SJCRH30 (cell line): ENCODE data around the gene ANKRD45. TPM values are rescaled to one million over a fixed set of nuclear protein-coding genes. Genes with fewer than 3 reads are reported as not detected.
"Not testable (repeated sequence)": the region's sequence is repeated elsewhere in the genome, so short reads cannot be mapped to it uniquely, and the experiment has no call there.

ENCODE experiments used
- DNase-seq, 2 experiments: peaks; one replicate each; pipeline ENCODE4 v3.0.0-alpha.2; 2015 to 2020
- H3K27ac ChIP-seq: fragments of 250-450 bp; sonication (Bioruptor Pico); 2 replicates; pipeline ENCODE4 v1.5.1; 2020; ENCODE audit warnings: mild to moderate bottlenecking, moderate library complexity
- H3K27me3 ChIP-seq: fragments of 250-450 bp; sonication (Bioruptor Pico); 2 replicates; pipeline ENCODE4 v1.5.1; 2020; ENCODE audit warnings: mild to moderate bottlenecking, moderate library complexity
- H3K36me3 ChIP-seq: fragments of 250-450 bp; sonication (Bioruptor Pico); 2 replicates; pipeline ENCODE4 v1.5.1; 2020; ENCODE audit warnings: mild to moderate bottlenecking, moderate library complexity
- H3K4me1 ChIP-seq: fragments of 250-450 bp; sonication (Bioruptor Pico); 2 replicates; pipeline ENCODE4 v1.5.1; 2020; ENCODE audit warnings: mild to moderate bottlenecking, moderate library complexity
- H3K4me3 ChIP-seq: fragments of 250-450 bp; sonication (Bioruptor Pico); 2 replicates; pipeline ENCODE4 v1.5.1; 2020; ENCODE audit warnings: mild to moderate bottlenecking, moderate library complexity
- H3K9me3 ChIP-seq: fragments of 250-450 bp; sonication (Bioruptor Pico); replicated peaks from 2 replicates; pipeline ENCODE4 v1.5.1; 2020; ENCODE audit warnings: mild to moderate bottlenecking, moderate library complexity
- total RNA-seq: library from RNA; depleted of rRNA; stranded (reverse); fragments of >200 nt; shearing (Covaris generic); gene quantifications from 2 replicates; pipeline ENCODE4 v1.2.3, GENCODE V29; 2014

Gene ANKRD45
- total RNA-seq, 1 experiment from 2014 or later: not detected

DNA sequence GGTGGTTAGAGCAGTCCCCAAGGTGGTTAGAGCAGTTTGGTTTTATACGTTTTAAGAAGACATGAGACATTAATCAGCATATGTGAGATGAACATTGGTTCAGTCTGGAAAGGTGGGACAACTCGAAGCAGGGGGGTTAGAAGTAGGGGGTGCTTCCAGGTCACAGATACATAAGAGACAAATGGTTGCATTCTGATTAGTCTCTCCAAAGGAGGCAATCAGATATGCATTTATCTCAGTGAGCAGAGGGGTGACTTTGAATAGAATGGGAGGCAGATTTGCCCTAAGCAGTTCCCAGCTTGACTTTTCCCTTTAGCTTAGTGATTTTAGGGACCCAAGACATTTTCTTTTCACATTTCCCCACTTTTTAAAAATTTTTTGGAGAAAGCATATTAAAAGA is 4.8 kb upstream of the ANKRD45 start:
- not testable (repeated sequence) for H3K4me1 ChIP-seq, H3K9me3 ChIP-seq, H3K36me3 ChIP-seq, H3K4me3 ChIP-seq, H3K27me3 ChIP-seq, DNase-seq, H3K27ac ChIP-seq

DNA sequence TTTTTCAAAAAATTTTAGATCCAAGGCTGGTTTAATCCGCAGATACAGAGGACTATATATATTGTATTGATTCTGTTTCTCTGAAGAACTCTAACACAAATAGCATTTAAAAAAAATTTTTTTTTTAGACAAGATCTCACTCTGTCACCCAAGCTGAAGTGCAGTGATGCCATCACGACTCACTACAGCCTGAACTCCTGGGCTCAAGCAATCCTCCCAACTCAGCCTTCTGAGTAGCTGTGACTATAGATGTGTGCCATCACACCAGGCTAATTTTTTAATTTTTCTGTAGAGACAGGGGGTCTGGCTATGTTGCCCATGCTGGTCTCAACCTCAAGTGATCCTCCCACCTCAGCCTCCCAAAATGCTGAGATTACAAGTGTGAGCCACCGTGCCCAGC is 3.0 kb downstream of the ANKRD45 start:
- Histone ChIP-seq H3K4me3 (no peak overlapping the region), H3K36me3 (no peaks in the 10 kb centered on the region), H3K4me1 (no peaks in the 10 kb centered on the region), H3K27me3 (no peaks in the 10 kb centered on the region), H3K27ac (no peak overlapping the region), H3K9me3 (no peaks in the 10 kb centered on the region)
- no peak for DNase-seq

GRCh38 chr1:173663159-173663558 is 6.5 kb downstream of the ANKRD45 start:
- no peaks in the 10 kb centered on the region for H3K4me1 ChIP-seq
- H3K9me3 ChIP-seq: no peaks in the 10 kb centered on the region
- DNase-seq: no peak
- no peaks in the 10 kb centered on the region for H3K27me3 ChIP-seq
- no peaks in the 10 kb centered on the region for H3K36me3 ChIP-seq
- H3K4me3 ChIP-seq: no peak overlapping the region
- H3K27ac ChIP-seq: no peak overlapping the region

GRCh38 chr1:173661763-173662162 is 7.9 kb downstream of the ANKRD45 start:
- Histone ChIP-seq H3K27me3 (no peaks in the 10 kb centered on the region), H3K4me1 (no peaks in the 10 kb centered on the region), H3K4me3 (no peak overlapping the region), H3K36me3 (no peaks in the 10 kb centered on the region), H3K27ac (no peak overlapping the region), H3K9me3 (no peaks in the 10 kb centered on the region)
- no peak for DNase-seq

DNA sequence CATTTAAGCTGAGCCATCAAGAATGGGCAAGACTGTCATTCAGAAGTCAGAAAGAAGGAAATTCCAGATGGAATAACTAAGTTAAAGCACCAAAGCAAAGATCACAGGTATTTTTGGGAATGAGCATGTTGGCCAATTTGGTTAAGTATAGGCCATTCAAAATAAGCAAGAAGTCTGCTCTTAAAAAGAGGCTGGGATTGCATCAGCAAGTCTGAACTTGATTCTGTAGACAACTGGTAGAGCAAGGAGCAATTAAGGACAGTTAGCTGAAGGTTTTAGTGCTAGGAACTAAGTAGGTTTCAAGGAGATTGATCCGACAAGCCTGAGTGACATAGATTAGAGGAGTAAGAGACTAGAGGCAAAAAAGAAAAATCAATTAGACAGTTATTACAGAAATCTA is 8.4 kb downstream of the ANKRD45 start:
- Histone ChIP-seq H3K9me3 (no peaks in the 10 kb centered on the region), H3K27ac (no peak overlapping the region), H3K4me1 (no peaks in the 10 kb centered on the region), H3K4me3 (no peak overlapping the region), H3K27me3 (no peaks in the 10 kb centered on the region), H3K36me3 (no peaks in the 10 kb centered on the region)
- DNase-seq: no peak

- no peak for DNase-seq
- no peaks in the 10 kb centered on the region for H3K9me3 ChIP-seq
- H3K27ac ChIP-seq: no peak overlapping the region
- H3K4me3 ChIP-seq: no peak overlapping the region
- no peaks in the 10 kb centered on the region for H3K4me1 ChIP-seq
- no peaks in the 10 kb centered on the region for H3K36me3 ChIP-seq
- no peaks in the 10 kb centered on the region for H3K27me3 ChIP-seq
These were observed 9.3 kb downstream of the ANKRD45 start for GRCh38 chr1:173660306-173660705.

GRCh38 chr1:173648880-173649605 is 20.6 kb downstream of the ANKRD45 start:
- Histone ChIP-seq H3K9me3 (no peaks in the 10 kb centered on the region), H3K36me3 (no peaks in the 10 kb centered on the region), H3K4me1 (no peaks in the 10 kb centered on the region), H3K4me3 (no peak overlapping the region), H3K27me3 (no peaks in the 10 kb centered on the region), H3K27ac (no peak overlapping the region)
- no peak for DNase-seq

DNA sequence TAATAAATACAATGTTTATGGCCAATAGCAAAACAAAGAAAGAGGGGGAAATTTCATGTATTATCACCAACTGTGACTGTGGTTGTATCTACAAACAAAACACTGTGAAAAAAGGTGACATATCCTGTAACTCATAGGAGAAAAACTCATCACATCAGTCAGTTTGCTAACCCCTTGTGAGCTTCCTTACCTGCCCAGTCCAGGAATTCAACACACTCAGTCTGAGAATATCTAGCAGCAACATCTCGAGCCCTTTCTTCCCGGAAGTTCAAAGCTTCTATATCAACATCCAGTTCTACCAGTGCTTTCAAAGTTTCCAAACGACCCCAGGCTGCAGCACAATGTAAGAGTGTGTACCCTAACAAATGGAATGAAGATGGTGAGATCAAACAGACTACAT is 23.0 kb downstream of the ANKRD45 start:
- no peaks in the 10 kb centered on the region for H3K27me3 ChIP-seq
- H3K9me3 ChIP-seq: no peaks in the 10 kb centered on the region
- no peaks in the 10 kb centered on the region for H3K36me3 ChIP-seq
- H3K4me1 ChIP-seq: no peaks in the 10 kb centered on the region
- H3K4me3 ChIP-seq: no peak overlapping the region
- DNase-seq: no peak
- no peak overlapping the region for H3K27ac ChIP-seq

DNA sequence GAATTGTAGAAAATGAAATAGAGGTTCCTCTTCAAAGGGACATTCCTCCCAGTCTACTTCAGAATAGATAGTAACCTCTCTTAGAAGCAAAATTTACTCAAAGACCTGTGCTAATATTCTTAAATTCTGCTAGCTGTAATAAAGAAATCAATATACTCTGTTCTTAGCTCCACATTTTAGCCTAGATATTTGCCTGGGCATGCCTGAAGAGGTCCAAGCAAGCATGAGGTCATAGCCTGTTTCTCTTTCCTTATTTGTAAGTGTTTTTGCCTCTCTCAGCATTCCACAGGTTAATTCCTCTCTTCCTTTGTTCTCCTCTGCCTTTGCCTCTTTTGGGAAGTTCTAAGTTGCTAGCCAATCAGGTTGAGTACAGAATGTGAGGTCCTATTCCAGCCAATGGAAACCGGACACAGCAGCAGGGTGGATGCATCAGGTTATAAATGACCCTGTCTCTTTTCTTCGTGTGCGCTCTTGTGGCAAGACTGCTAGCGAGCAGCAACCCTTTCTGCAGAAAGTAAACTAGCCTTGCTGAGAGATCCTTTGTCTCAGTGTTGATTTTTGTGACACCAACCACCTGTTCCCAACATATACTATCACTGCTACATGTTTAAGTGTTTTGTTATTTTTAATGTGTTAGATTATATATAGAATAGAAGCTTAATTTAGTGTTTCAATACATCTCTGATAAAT is 27.1 kb downstream of the ANKRD45 start:
- H3K36me3 ChIP-seq, H3K9me3 ChIP-seq, DNase-seq, H3K27me3 ChIP-seq, H3K27ac ChIP-seq, H3K4me3 ChIP-seq, H3K4me1 ChIP-seq: not testable (repeated sequence)

- no peak overlapping the region for H3K4me3 ChIP-seq
- no peak for DNase-seq
- H3K36me3 ChIP-seq: no peaks in the 10 kb centered on the region
- H3K27ac ChIP-seq: no peak overlapping the region
- no peaks in the 10 kb centered on the region for H3K4me1 ChIP-seq
- H3K9me3 ChIP-seq: no peaks in the 10 kb centered on the region
- H3K27me3 ChIP-seq: no peaks in the 10 kb centered on the region
These were observed 30.5 kb downstream of the ANKRD45 start for GRCh38 chr1:173639102-173639501.

- Histone ChIP-seq H3K4me1 (no peaks in the 10 kb centered on the region), H3K36me3 (no peaks in the 10 kb centered on the region), H3K9me3 (no peaks in the 10 kb centered on the region), H3K27me3 (no peaks in the 10 kb centered on the region), H3K4me3 (no peak overlapping the region), H3K27ac (no peak overlapping the region)
- DNase-seq: no peak
These were observed 31.3 kb downstream of the ANKRD45 start for GRCh38 chr1:173638043-173639021.

- not testable (repeated sequence) for H3K9me3 ChIP-seq, H3K4me3 ChIP-seq, H3K27ac ChIP-seq, H3K27me3 ChIP-seq, H3K36me3 ChIP-seq, H3K4me1 ChIP-seq, DNase-seq
These were observed 32.2 kb downstream of the ANKRD45 start for GRCh38 chr1:173637236-173638042.

- no peak within 1 kb of the TSS for H3K27ac ChIP-seq
- H3K4me1 ChIP-seq: no peaks in the 10 kb centered on the region
- no peak within 1 kb of the TSS for H3K4me3 ChIP-seq
- H3K27me3 ChIP-seq: no peaks in the 10 kb centered on the region
- H3K36me3 ChIP-seq: no peaks in the 10 kb centered on the region
- no peaks in the 10 kb centered on the region for H3K9me3 ChIP-seq
- DNase-seq: no peak
These were observed 34.5 kb downstream of the ANKRD45 start, which contains the start of gene TEX50 for GRCh38 chr1:173635116-173635515. TSS of gene TEX50 (plus strand) at chr1:173635338. CDS start at chr1:173635522, 184 bp downstream.

DNA sequence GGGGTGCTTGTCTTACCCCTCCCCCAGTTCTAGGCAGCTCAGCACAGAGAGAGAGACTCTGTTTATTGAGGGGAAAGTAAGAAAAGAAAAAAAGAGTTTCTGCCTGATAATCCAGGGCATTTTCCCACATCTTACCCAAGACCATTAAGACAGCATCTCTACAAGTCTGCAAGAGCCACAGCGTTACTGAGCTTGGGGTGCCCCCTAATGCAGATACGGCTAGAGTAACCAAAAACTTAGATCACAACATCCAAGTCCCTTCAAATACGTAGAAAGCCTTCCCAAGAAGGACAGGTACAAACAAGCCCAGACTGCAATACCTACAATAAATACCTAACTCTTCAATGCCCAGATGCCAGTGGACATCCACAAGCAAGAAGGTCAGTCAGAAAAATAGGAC is 40.8 kb downstream of the ANKRD45 start:
- Histone ChIP-seq H3K4me1 (no peaks in the 10 kb centered on the region), H3K27me3 (no peaks in the 10 kb centered on the region), H3K27ac (no peak overlapping the region), H3K4me3 (no peak overlapping the region), H3K9me3 (no peaks in the 10 kb centered on the region), H3K36me3 (no peaks in the 10 kb centered on the region)
- DNase-seq: no peak
